GM04504 (cell line): ENCODE results near the gene HNRNPA2B1.

ENCODE experiments used
- DNase-seq: peaks from one replicate; pipeline ENCODE4 v3.0.0-alpha.2; 2012; ENCODE audit warnings: low read depth

The HNRNPA2B1 gene

DNA sequence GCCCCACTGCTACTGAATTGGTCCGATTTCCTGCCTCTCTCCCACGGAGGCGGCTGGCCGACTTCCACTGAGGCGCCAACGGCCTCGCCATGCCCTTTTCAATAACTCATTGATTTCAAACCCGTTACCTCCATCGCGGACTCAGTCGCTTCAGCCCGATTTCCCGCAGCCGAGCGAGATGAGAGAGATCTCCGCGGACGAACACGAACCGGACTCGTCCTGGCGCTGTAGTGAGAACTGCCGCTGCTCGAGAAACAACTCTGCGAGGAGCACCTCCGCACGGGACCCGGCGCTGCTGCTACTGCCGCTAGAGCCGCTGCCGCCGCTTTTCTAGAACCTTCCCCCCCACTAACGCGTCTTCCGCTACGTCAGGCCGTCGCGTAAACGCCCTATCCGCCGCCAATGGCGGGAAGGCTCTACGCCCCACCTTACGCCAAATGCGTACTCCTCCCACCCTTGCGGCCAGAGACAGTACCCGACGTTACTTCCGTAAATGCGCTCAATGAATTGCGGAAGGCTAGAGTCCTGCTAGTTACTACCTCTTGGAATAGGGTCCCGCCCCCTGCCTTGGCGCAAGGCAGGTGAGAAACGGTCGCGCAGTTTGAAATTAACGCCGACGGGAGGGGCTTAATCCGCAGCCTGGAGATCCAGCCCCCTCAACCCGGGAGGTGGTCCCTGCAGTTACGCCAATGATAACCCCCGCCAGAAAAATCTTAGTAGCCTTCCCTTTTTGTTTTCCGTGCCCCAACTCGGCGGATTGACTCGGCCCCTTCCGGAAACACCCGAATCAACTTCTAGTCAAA is at the start of gene HNRNPA2B1:
Gene HNRNPA2B1, minus strand, starts transcription at position 303 of the 803 bp plus-strand sequence. Its CDS starts 169 bp downstream, at position 134.
- peak; percentile 95 for DNase-seq

DNA sequence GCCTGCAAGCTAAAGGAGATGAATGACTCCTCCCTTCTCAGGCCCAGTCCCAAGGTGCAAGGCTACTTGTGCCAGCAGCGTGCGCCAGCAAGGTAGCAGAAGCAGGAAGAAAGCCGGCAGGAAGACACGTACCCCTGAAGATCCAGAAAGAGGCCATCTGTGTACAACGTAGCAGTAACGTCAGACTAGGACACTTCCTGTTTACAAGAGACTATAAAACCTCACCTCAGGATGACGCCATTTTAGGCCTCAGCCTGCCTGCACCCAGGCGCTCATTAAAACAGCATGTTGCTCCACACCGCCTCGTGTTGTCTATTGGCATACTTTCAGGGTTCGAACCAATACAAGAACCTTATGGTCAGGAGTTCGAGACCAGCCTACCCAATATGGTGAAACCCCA is 49.7 kb upstream of the HNRNPA2B1 start:
- no peak for DNase-seq

- no peak for DNase-seq
Observed at GRCh38 chr7:26245150-26245549, 44.6 kb upstream of the HNRNPA2B1 start.

- DNase-seq = no peak
Observed at GRCh38 chr7:26238032-26238431, 37.5 kb upstream of the HNRNPA2B1 start.

DNA sequence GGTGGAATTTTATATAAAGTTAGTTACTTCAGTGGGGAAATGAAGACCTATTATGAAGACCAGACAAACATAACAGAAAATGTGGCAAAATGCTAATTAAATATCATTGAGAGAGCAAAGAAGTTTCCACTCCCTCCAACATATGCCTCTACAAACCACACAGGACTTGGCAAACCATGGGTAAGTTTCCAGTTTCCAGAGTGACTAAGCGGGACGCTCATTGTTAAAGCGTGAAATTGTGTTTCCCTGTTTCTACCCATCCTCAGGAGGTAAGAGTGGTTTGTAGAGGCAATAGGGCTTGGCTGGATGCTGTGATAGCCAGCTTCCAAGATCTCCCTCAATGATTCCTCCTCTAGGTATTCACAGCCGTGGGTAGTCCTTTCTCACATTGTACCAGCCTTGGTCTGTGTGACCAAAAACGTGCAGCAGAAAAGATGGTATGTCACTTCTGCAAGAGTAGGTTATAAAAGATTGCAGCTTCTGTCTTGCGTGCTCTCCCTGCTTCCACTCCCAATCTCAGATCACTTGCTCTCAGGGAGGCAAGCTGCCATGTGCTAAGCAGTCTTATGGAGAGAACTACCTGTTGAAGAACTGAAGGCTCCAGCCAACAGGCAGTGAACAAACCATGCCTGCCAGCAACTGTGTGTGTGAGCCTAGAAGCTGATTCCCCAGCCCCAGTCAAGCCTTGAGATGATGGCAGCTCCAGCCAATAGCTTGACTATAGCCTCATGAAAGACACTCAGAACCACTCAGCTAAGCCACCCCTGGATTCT is 36.7 kb upstream of the HNRNPA2B1 start:
- DNase-seq = no peak

GRCh38 chr7:26233902-26234511 is 33.5 kb upstream of the HNRNPA2B1 start:
- DNase-seq = no peak

DNA sequence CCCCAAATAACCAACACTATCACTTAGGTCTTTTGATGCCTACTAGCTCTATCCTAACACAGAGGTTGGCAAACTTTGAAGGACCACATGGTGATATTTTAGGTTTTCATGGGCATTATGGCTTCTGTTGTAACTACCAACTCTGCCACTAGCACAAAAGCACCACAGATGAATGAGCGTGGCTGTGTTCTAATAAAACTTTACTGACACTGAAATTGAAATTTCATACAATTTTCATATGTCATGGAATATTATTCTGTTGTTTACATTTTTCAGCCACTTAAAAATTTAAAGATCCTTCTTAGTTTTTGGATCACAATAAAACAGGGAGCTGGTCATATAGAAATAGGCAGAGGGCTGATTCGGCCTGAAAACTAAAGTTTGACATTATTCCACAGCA is 27.4 kb upstream of the HNRNPA2B1 start:
- no peak for DNase-seq

GRCh38 chr7:26224359-26224758 is 23.8 kb upstream of the HNRNPA2B1 start:
- no peak for DNase-seq

GRCh38 chr7:26216049-26216448 is 15.5 kb upstream of the HNRNPA2B1 start:
- DNase-seq = no peak

DNA sequence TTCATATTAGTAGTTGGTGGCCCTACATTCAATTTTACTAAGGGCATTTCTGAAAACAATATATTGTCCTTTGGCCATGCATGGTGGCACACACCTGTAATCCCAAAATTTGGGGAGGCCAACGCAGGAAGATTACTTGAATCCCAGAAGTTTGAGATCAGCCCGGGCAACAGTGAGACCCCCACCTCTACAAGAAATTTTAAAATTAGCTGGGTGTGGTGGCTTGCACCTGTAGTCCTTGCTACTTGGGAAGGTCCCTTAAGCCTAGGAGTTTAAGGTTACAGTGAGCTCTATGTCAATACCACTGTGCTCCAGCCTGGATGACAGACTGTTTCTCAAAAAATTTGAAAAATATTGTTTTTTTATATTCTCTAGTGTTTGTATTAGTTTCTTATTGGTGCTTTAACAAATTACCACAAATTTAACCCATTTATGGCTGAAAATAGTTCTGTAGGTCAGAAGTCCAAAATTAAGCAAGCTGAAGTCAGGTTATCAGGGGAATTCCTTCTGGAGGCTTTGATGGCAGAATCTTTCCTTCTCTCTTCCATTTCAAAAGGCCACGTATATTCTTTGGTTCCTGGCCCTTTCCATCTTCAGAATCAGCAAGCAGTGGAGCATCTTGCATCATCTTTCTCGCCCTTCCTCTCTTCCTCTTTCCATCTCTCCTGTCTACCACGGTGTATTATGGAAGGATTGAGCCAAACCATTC is 13.4 kb upstream of the HNRNPA2B1 start:
- DNase-seq = no peak

DNA sequence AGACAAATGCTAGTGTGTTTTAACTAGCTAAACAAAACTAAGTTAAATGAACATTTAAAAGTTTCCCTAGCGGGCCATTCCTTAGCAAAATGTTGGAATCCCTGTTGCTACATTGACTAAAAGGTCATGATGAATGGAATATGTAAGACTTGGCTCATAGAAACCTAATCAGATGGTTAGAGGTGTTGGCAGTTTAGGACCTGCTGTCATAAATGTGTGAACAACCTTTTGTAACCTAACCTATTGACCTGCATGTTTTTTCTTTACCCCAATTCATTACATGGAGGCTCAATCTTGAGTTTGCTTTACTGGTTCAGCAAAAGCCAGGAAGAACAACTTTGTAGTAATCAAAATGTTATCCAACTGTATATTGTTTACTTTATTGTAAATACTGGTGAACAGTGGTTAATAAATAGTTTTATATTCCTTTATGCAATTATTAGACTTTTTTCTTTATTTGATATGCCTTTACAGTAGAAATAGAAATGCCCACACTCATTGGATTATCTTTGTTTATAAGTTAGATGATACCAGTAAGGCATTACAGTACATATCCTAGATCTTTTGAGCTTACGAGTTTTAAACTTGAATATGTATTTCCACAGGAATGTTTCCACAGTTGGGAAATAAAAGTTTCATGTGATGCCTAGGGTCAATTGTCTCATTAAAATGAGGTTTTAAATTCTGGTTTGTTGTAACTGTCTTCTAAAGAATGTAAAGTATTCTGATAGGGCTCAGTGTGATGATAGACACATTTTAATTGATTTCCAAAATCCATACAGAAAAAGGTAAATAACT is 12.6 kb upstream of the HNRNPA2B1 start:
- no peak for DNase-seq

- DNase-seq = no peak
Observed at GRCh38 chr7:26208040-26208439, 7.5 kb upstream of the HNRNPA2B1 start.

DNA sequence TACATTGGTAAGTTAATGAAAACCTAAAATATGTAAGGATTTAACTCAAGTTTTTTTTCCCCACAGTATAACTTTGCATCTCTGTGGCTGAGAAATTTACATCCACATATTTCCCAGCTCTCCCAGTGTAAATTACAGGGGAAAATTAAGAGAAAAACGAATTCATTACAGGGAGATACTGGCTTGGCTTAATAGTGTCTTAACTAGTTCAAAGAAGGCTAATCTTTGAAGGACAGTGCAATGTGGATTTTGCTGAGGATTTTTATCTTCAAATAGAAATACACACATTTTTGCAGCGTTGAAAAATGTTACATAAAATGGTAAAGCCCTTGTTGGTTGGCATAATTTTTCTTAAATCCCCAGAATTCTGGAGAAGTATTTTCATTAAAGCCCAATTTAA is 2.5 kb upstream of the HNRNPA2B1 start:
- DNase-seq = no peak

DNA sequence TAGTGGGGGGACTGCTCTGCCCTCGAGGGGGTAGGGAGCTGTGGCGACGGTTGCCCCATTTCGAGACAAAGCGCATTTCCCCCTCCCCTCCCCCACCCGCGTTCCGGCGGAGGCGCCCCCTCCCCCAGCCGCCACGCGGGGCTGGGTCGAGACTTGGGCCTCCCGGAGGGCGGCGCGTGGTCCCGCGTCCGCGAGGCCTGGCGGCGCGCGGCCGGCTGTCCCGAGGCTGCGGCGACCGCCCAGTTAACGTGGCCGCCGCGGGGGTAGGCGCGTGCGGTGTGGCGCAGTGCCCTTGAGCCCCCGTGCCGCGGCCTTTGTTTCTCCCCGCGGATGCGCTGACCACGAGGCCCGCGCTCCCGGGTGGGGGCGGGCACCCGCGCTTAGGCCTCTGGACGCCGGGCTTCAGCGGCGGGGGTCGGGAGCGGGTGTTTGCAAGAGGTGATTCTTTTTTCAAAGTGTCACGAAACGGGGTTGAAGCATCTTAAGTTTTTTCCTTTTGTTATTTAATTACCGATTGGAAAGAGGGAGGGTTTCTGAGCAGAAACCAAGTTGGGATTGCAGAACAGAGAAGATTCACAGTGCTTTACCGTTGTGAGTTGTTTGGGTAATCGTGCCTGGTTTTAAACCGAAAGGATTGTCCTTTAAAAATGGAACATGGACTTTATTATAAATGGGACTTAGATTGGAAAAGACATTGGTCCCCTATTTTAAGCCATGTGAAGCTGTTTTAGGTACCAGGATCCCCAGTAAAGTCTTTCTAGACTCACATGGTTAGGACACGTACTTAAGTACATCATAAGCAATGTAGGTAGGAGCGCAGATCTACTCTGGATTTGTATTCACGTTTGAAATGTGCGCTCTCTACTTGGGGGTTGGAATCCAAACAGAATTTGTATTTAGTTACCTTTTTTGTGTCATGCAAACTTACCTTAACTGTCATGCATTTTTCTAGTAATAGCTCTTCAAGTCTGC is 1.8 kb upstream of the HNRNPA2B1 start:
- DNase-seq = no peak

DNA sequence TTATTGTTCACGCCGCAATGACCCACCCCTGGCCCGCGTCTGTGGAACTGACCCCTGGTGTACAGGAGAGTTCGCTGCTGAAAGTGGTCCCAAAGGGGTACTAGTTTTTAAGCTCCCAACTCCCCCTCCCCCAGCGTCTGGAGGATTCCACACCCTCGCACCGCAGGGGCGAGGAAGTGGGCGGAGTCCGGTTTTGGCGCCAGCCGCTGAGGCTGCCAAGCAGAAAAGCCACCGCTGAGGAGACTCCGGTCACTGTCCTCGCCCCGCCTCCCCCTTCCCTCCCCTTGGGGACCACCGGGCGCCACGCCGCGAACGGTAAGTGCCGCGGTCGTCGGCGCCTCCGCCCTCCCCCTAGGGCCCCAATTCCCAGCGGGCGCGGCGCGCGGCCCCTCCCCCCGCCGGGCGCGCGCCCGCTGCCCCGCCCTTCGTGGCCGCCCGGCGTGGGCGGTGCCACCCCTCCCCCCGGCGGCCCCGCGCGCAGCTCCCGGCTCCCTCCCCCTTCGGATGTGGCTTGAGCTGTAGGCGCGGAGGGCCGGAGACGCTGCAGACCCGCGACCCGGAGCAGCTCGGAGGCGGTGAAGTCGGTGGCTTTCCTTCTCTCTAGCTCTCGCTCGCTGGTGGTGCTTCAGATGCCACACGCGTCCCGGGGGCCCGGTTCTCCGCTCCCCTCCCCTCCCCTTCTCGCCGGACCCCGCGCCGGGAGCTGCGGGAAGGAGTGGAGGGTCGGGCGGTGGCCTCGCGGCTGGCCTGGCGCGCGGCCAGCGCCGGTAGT is 887 bp upstream of the HNRNPA2B1 start, which contains the start of gene CBX3:
Gene CBX3, plus strand, starts transcription at position 499 of the 772 bp plus-strand sequence. CDS start 1,254 bp downstream, outside the sequence.
- peak; percentile 48 for DNase-seq

DNA sequence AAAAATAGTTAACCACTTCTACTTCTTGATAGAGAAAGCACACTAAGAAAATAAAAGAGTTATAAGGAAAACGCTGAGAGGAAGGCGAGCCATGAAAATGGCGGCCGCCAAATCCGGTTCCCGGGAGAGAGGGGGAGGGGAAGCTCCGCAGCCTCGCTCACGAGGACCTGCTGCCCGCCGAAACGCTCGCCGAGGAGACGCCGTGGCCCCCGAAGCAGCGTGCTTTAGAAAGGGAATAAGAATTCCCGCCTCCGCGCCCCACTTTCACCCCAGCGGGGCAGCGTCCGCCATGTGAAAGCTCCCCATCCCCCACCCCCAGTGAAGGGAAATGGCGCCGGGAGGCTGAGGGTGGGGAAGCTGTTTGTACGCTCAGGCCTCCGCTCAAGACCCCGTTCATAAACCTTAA is 505 bp downstream of the HNRNPA2B1 start:
- DNase-seq = peak; percentile 24

- no peak for DNase-seq
Observed at GRCh38 chr7:26199301-26200037, 1.1 kb downstream of the HNRNPA2B1 start.

GRCh38 chr7:26198781-26199169 is 1.8 kb downstream of the HNRNPA2B1 start:
- no peak for DNase-seq
